Naive thymus-derived CD8-positive, alpha-beta T cell (primary cell): ENCODE data around the gene C1orf159. TPM values are rescaled to one million over a fixed set of nuclear protein-coding genes. Genes with fewer than 3 reads are reported as not detected.

Experiments used
- ATAC-seq, 2 donors: fragments of 150-1000 bp; cut with Tn5 transposase in 1 of 2; sonication (Bioruptor Pico), chemical (Tn5 transposase) in 1 of 2; 1 replicate in 1 of 2; 2 replicates in 1 of 2; pipeline ENCODE4 v1.10.0; 2021; ENCODE audit warnings: mild to moderate bottlenecking in 2 of 2, moderate library complexity in 2 of 2
- POLR2A ChIA-PET: fragments of 350-600 bp; sonication (Branson Sonifier 250); formaldehyde crosslinking; loops from one replicate; lab custom pipeline; 2021; ENCODE audit warnings: antibody characterized with exemption; lab: Charles Lee
- DNase-seq, 10 donors: peaks; one replicate each; pipeline versions ENCODE4 v3.0.0 to v3.0.0-alpha.2; 2020 to 2022
- H3K27ac Mint-ChIP-seq, 10 donors: one replicate each; pipeline ENCODE4 v1.8.0; 2020 to 2022; ENCODE audit warnings: mild to moderate bottlenecking in 10 of 10, mixed read lengths in 10 of 10, moderate library complexity in 4 of 10, inconsistent platforms in 1 of 10
- H3K27me3 Mint-ChIP-seq, 5 donors: one replicate each; pipeline ENCODE4 v1.8.0; 2021 to 2022; ENCODE audit warnings: mixed read lengths in 5 of 5
- H3K36me3 Mint-ChIP-seq, 3 donors: one replicate each; pipeline ENCODE4 v1.8.0; 2020 to 2022; ENCODE audit warnings: mixed read lengths in 3 of 3, mild to moderate bottlenecking in 2 of 3, inconsistent platforms in 1 of 3
- H3K4me1 Mint-ChIP-seq, 4 donors: one replicate each; pipeline ENCODE4 v1.8.0; 2021 to 2022; ENCODE audit warnings: mixed read lengths in 4 of 4
- H3K4me3 Mint-ChIP-seq, 10 donors: one replicate each; pipeline ENCODE4 v1.8.0; 2020 to 2022; ENCODE audit warnings: mild to moderate bottlenecking in 10 of 10, mixed read lengths in 10 of 10, moderate library complexity in 6 of 10, inconsistent platforms in 1 of 10
- H3K9me3 Mint-ChIP-seq, 9 donors: one replicate each; pipeline ENCODE4 v1.8.0; 2020 to 2022; ENCODE audit warnings: mixed read lengths in 9 of 9, mild to moderate bottlenecking in 3 of 9, inconsistent platforms in 1 of 9, moderate library complexity in 1 of 9
- polyA plus RNA-seq, 3 donors: library from polyadenylated mRNA; unstranded; fragments of 300-500 nt; fragmentation: Illumina TruSeq; gene quantifications; one replicate each; pipeline ENCODE4 v1.2.3, GENCODE V29; 2021
- total RNA-seq, 8 experiments: library from RNA in 2 of 8; stranded (reverse) in 2 of 8; gene quantifications; one replicate each; pipeline ENCODE4 v1.2.3 and lab custom pipeline; 2021 to 2026

C1orf159 gene
- total and polyA plus RNA-seq, 5 experiments from 2014 or later, result 3.2 to 26.5 (median 10.7) TPM

- H3K9me3 Mint-ChIP-seq, result no peaks in the 10 kb centered on the region
- POLR2A ChIA-PET, result no interaction called here
- ATAC-seq (no peak), DNase-seq (no peak)
- no peak overlapping the region for H3K4me3 Mint-ChIP-seq
- peaks cover 1 to 10% (median 7%) of the 10 kb centered on the region in 4 donors for H3K4me1 Mint-ChIP-seq
- no peaks in the 10 kb centered on the region for H3K27me3 Mint-ChIP-seq
- H3K27ac Mint-ChIP-seq, result no peak overlapping the region
- H3K36me3 Mint-ChIP-seq, result no peaks in the 10 kb centered on the region
These were observed 11.9 kb upstream of the C1orf159 start for GRCh38 chr1:1127551-1128451.

- ATAC-seq (no peak), DNase-seq (no peak)
- peaks cover 0 to 13% (median 7%) of the 10 kb centered on the region in 4 donors for H3K4me1 Mint-ChIP-seq
- H3K9me3 Mint-ChIP-seq, result no peaks in the 10 kb centered on the region
- peak overlapping the region in 1 of 10 donors; percentile 50 for H3K27ac Mint-ChIP-seq
- H3K4me3 Mint-ChIP-seq, result no peak overlapping the region
- no peaks in the 10 kb centered on the region for H3K27me3 Mint-ChIP-seq
- POLR2A ChIA-PET, result interaction anchor here (0.6 to 0.7 kb wide), 4 partner anchors 23 to 245 kb away, joined by 4 read pairs; no protein-coding TSS in a partner anchor
- no peaks in the 10 kb centered on the region for H3K36me3 Mint-ChIP-seq
These were observed 10.1 kb upstream of the C1orf159 start for GRCh38 chr1:1125945-1126344.

DNA sequence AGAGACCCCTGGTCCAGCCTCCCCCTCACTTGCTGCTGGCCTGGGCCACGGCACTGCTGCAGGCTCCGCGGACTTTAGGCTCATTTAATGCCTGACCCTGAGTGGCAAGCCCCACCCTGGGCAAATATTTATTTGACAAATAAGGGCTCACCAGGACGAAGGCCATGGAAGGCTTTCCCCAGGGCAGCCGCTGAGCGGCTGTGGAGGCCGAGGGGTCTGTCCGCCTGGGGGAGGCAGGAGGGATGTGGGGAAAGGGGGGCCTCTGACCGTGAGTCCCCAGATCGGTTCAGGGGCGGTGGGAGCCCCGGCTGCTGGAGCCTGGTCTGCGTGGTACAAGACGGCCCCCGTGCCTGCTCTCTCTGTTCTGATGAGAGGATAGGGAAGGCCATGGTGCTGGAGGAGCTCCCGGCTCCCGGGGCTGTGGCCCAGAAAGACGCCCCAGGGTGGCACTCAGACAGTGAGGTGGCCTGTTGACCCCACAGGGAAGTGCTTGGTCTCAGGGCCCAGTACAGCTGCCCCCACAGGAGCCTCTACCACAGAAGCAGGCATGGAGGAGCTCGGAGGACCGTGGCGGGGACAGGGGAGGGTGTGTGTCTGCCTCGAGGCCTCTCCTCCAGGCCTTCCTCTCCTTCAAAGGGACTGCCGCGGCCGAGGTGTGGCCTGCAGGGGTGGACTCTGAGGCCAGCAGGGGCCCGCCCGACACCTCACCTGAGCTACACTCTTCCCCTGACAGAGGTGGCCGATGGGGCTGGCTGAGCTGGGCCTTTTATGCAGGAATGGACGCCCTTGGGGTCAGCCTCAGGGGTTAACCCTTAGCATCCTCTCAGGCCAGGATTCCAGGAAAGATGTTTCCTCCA lies 9.1 kb upstream of the C1orf159 start:
- POLR2A ChIA-PET, result interaction anchor here (0.6 kb wide), 2 partner anchors 9 kb away, joined by 3 to 5 read pairs; partner anchors contain the start of gene C1orf159
- ATAC-seq, result no peak

DNA sequence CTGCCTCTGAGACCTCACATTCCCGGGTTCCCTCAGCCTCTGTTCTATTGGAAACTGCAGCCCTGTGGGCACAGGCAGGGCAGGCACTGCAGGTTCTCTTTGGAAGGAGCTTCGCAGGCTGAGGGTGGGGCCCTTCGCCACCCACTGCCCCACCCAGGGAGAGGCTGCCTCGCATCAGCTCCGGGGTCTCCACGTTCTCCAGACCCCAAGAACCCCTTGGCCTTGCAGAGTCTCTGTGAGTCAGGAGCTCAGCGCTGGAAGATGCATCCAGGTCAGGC lies 8.6 kb upstream of the C1orf159 start:
- Mint-ChIP-seq H3K36me3 (no peaks in the 10 kb centered on the region), H3K4me1 (peaks cover 0 to 13% (median 7%) of the 10 kb centered on the region in 4 donors), H3K27ac (no peak overlapping the region), H3K4me3 (no peak overlapping the region), H3K27me3 (no peaks in the 10 kb centered on the region), H3K9me3 (no peaks in the 10 kb centered on the region)
- POLR2A ChIA-PET, result interaction anchor here (0.6 kb wide), 2 partner anchors 8 to 9 kb away, joined by 3 to 5 read pairs; partner anchors contain the start of gene C1orf159
- no peak for DNase-seq
- no peak for ATAC-seq

More for the DNA sequence above, 9.1 kb upstream of the C1orf159 start:
- Mint-ChIP-seq H3K4me1 (peaks cover 0 to 13% (median 7%) of the 10 kb centered on the region in 4 donors), H3K9me3 (no peaks in the 10 kb centered on the region), H3K27ac (no peak overlapping the region), H3K4me3 (no peak overlapping the region), H3K36me3 (no peaks in the 10 kb centered on the region), H3K27me3 (no peaks in the 10 kb centered on the region)
- DNase-seq, result no peak

GRCh38 chr1:1123581-1124507 lies 8.0 kb upstream of the C1orf159 start:
- DNase-seq (no peak), ATAC-seq (no peak)
- H3K36me3 Mint-ChIP-seq, result no peaks in the 10 kb centered on the region
- H3K27me3 Mint-ChIP-seq, result peaks cover 0 to 3% (median 0%) of the 10 kb centered on the region in 5 donors
- H3K4me3 Mint-ChIP-seq, result peak overlapping the region in 2 of 10 donors; percentile 39 to 40
- POLR2A ChIA-PET, result interaction anchor here (0.6 to 2.4 kb wide), 2 partner anchors 10 to 168 kb away, joined by 3 to 15 read pairs; no protein-coding TSS in a partner anchor
- H3K27ac Mint-ChIP-seq, result peak overlapping the region in 2 of 10 donors; percentile 25 to 40
- H3K9me3 Mint-ChIP-seq, result no peaks in the 10 kb centered on the region
- H3K4me1 Mint-ChIP-seq, result peaks cover 0 to 13% (median 7%) of the 10 kb centered on the region in 4 donors

- Mint-ChIP-seq H3K4me1 (peaks cover 0 to 14% (median 7%) of the 10 kb centered on the region in 4 donors), H3K36me3 (no peaks in the 10 kb centered on the region), H3K4me3 (peak overlapping the region in 2 of 10 donors; percentile 53 to 77), H3K27ac (no peak overlapping the region), H3K27me3 (peaks cover 0 to 3% (median 0%) of the 10 kb centered on the region in 5 donors), H3K9me3 (no peaks in the 10 kb centered on the region)
- POLR2A ChIA-PET, result interaction anchor here (0.8 to 2.4 kb wide), 8 partner anchors 35 to 252 kb away, joined by 3 to 15 read pairs (median 4); partner anchors contain the start of genes AURKAIP1 and TTLL10
- no peak for DNase-seq
- no peak for ATAC-seq
These were observed 7.1 kb upstream of the C1orf159 start for GRCh38 chr1:1122981-1123480.

DNA sequence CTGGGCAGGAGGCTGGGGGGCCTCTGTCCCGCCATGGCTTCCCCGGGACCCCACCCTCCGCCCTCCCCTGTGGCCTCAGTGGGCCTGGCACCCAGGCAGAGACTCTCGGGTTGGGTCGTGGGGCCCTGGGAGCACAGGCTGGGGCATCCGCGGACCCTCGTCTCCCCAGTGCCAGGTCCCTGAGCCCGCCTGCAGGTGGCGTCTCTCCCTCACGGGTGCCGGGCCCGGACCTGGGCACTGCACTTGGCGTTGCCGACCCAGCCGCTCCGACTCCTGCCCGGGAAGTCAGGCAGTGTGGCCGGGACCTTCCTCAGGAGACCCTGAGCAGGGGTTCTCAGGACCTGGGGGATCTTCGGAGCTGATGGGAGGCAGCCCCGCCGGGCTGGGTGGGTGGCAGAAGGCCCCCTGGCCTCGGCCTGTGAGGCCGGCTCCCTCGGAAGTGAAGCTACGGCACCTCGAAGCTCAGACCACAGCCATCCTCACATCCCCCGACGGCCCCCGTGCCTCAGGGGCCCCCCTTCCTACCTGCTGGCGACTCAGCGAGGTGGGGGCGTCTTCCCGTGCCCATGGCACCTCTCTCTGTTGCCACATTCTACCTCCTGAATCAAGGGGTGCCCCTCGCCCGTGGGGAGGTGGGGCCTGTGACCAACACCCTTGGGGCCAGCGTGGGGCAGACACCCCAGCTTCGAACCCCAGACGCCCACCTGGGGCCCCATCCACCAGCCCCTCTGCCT lies 6.4 kb upstream of the C1orf159 start:
- Mint-ChIP-seq H3K9me3 (no peaks in the 10 kb centered on the region), H3K36me3 (no peaks in the 10 kb centered on the region), H3K27ac (no peak overlapping the region), H3K27me3 (peaks cover 0 to 3% (median 0%) of the 10 kb centered on the region in 5 donors), H3K4me3 (peak overlapping the region in 5 of 10 donors; percentile 13 to 77 (median 38)), H3K4me1 (peaks cover 0 to 20% (median 8%) of the 10 kb centered on the region in 4 donors)
- DNase-seq (peak; percentile 69 to 91 (median 82)), ATAC-seq (peak; percentile 98 to 99)
- POLR2A ChIA-PET, result interaction anchor here (0.5 to 2.4 kb wide), 11 partner anchors 36 to 277 kb away, joined by 3 to 15 read pairs (median 4); partner anchors contain the start of genes AURKAIP1, CCNL2, TTLL10 and UBE2J2

- peaks cover 0 to 3% (median 0%) of the 10 kb centered on the region in 5 donors for H3K27me3 Mint-ChIP-seq
- no peak for DNase-seq
- peak; percentile 26 to 33 for ATAC-seq
- peaks cover 2 to 22% (median 9%) of the 10 kb centered on the region in 4 donors for H3K4me1 Mint-ChIP-seq
- H3K4me3 Mint-ChIP-seq, result no peak overlapping the region
- H3K36me3 Mint-ChIP-seq, result no peaks in the 10 kb centered on the region
- POLR2A ChIA-PET, result interaction anchor here (0.9 to 2.4 kb wide), 9 partner anchors 36 to 278 kb away, joined by 3 to 15 read pairs (median 4); partner anchors contain the start of genes AURKAIP1, CCNL2, TTLL10 and UBE2J2
- no peaks in the 10 kb centered on the region for H3K9me3 Mint-ChIP-seq
- H3K27ac Mint-ChIP-seq, result no peak overlapping the region
These were observed 5.8 kb upstream of the C1orf159 start for GRCh38 chr1:1121611-1122077.

DNA sequence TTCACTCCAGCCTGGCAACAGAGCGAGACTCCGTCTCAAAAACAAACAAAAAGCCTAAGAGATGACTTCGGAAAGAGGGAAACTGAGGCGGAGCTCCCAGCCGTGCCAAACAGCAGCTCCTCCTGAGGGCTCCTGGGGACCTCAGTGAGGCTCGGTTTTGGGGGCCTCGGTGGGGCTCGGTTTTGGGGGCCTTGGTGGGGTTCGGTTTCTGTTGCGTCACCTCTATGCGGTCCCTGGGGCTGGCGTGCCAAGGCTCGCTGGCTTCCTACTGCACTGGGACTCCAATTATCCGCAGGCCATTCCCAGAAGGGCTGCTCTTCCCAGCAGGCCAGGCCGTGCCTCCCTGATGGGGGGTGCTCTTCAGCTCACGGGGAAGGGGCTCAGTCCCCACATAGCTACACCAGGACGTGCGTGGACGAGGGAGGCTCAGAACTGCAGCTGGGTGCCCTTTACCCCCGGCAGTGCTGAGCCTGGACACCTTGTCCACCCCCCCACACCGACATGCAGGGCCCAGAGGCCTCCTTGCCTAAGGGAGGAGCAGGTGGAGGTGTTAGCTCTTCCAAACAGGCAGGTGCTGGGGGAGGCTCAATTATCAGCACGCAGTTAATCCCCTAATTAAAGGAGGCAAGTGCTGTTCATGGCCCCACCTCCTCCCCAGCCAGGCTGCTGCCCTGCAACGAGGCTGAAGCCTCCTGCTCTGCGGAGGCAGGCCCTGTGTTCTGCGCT lies 5.1 kb upstream of the C1orf159 start:
- H3K36me3 Mint-ChIP-seq, result no peaks in the 10 kb centered on the region
- H3K9me3 Mint-ChIP-seq, result no peaks in the 10 kb centered on the region
- ATAC-seq (no peak), DNase-seq (no peak)
- POLR2A ChIA-PET, result interaction anchor here (1.3 kb wide), 1 partner anchor 153 kb away, joined by 4 read pairs; the partner anchor contains the start of gene UBE2J2
- no peak overlapping the region for H3K4me3 Mint-ChIP-seq
- H3K4me1 Mint-ChIP-seq, result peaks cover 2 to 22% (median 10%) of the 10 kb centered on the region in 4 donors
- peaks cover 0 to 3% (median 0%) of the 10 kb centered on the region in 5 donors for H3K27me3 Mint-ChIP-seq
- H3K27ac Mint-ChIP-seq, result no peak overlapping the region

GRCh38 chr1:1120096-1120495 lies 4.2 kb upstream of the C1orf159 start:
- Mint-ChIP-seq H3K36me3 (no peaks in the 10 kb centered on the region), H3K27ac (no peak overlapping the region), H3K4me3 (no peak overlapping the region), H3K4me1 (peaks cover 2 to 23% (median 13%) of the 10 kb centered on the region in 4 donors), H3K9me3 (peaks cover 0 to 3% (median 0%) of the 10 kb centered on the region in 9 donors), H3K27me3 (peaks cover 0 to 3% (median 0%) of the 10 kb centered on the region in 5 donors)
- ATAC-seq (no peak), DNase-seq (no peak)
- POLR2A ChIA-PET, result no interaction called here
